Suprapubic skin (tissue), 3 donors: ENCODE results near the gene SSX2IP.

Source experiments
- CTCF ChIP-seq, 2 donors: fragments of 200-600 bp in 1 of 2; fragments of 450-650 bp in 1 of 2; sonication (generic) in 1 of 2; IDR thresholded peaks; one replicate each; pipeline ENCODE4 v1.5.1; 2016 to 2019; ENCODE audit warnings: antibody characterized with exemption in 2 of 2, mild to moderate bottlenecking in 1 of 2, moderate library complexity in 1 of 2
- EP300 ChIP-seq: sonication (generic); formaldehyde crosslinking; IDR thresholded peaks from one replicate; pipeline ENCODE4 v1.6.1; 2017; ENCODE audit warnings: antibody characterized with exemption
- POLR2A ChIP-seq, 2 donors: fragments of 450-650 bp; IDR thresholded peaks; one replicate each; pipeline ENCODE4 v1.6.1; 2017; ENCODE audit warnings: antibody characterized with exemption in 2 of 2, mild to moderate bottlenecking in 2 of 2, moderate library complexity in 2 of 2

- TF ChIP-seq EP300 (no peak), CTCF (IDR thresholded peaks at IDR 0.05) (no peak), POLR2A (IDR thresholded peaks at IDR 0.05) (no peak)
These were observed 45.2 kb upstream of the SSX2IP start for GRCh38 chr1:84735483-84735882.
